K562 (cell line): ENCODE measurements around the gene USP5. TPM values are rescaled to one million over a fixed set of nuclear protein-coding genes. Genes with fewer than 3 reads are reported as not detected.

Source experiments
- CEBPZ ChIP-seq: fragments of 150-350 bp; IDR thresholded peaks from 2 replicates; pipeline ENCODE4 v1.6.1; 2014; ENCODE audit warnings: low read depth, mild to moderate bottlenecking, low read length, borderline replicate concordance
- HDGF ChIP-seq: fragments of 450-650 bp; IDR thresholded peaks from 2 replicates; pipeline ENCODE4 v1.6.1; 2016
- ILF3 ChIP-seq: fragments of 450-650 bp; IDR thresholded peaks from 2 replicates; pipeline ENCODE4 v1.6.1; 2018; ENCODE audit warnings: antibody characterized with exemption, mild to moderate bottlenecking, moderate library complexity, borderline replicate concordance
- KLF1 ChIP-seq: fragments of 450-650 bp; IDR thresholded peaks from 2 replicates; pipeline ENCODE4 v1.6.1; 2016; ENCODE audit warnings: missing genetic modification characterization, missing compliant biosample characterization
- L3MBTL2 ChIP-seq: fragments of 450-650 bp; IDR thresholded peaks from 2 replicates; pipeline ENCODE4 v1.6.1; 2016; ENCODE audit warnings: mild to moderate bottlenecking, moderate library complexity
- PYGO2 ChIP-seq: fragments of 450-650 bp; IDR thresholded peaks from 2 replicates; pipeline ENCODE4 v1.6.1; 2016; ENCODE audit warnings: mild to moderate bottlenecking, missing genetic modification characterization, moderate library complexity, missing compliant biosample characterization
- SIX5 ChIP-seq, 2 experiments: IDR thresholded peaks; 2 replicates each; pipeline ENCODE4 v1.6.1; 2011; ENCODE audit warnings: low read length in 2 of 2, borderline replicate concordance in 1 of 2, low read depth in 1 of 2, mild to moderate bottlenecking in 1 of 2, moderate library complexity in 1 of 2; ENCODE audit not compliant: insufficient read depth in 1 of 2
- SMAD1 ChIP-seq: fragments of 150-350 bp; IDR thresholded peaks from 2 replicates; pipeline ENCODE4 v1.6.1; 2014; ENCODE audit warnings: low read length, low read depth; ENCODE audit not compliant: partially characterized antibody
- SRSF1 ChIP-seq: fragments of 200-400 bp; formaldehyde crosslinking; IDR thresholded peaks from 2 replicates; pipeline ENCODE4 v1.6.1; 2017; ENCODE audit warnings: mild to moderate bottlenecking, low read depth, low read length, moderate library complexity
- TCF3 ChIP-seq: sonication (generic); formaldehyde crosslinking; IDR thresholded peaks from 2 replicates; pipeline ENCODE4 v1.4.0; 2020; ENCODE audit warnings: mild to moderate bottlenecking, missing genetic modification reagents
- TFAM ChIP-seq: fragments of 250-450 bp; sonication (Bioruptor Pico); conservative IDR thresholded peaks from 2 replicates; pipeline ENCODE4 v1.5.0; 2021; ENCODE audit warnings: mild to moderate bottlenecking, moderate library complexity
- TSC22D4 ChIP-seq: fragments of 450-650 bp; IDR thresholded peaks from 2 replicates; pipeline ENCODE4 v1.6.1; 2016; ENCODE audit warnings: missing genetic modification characterization, missing biosample characterization, control low read depth
- ZFX ChIP-seq: sonication (generic); formaldehyde crosslinking; IDR thresholded peaks from 2 replicates; pipeline ENCODE4 v1.8.0; 2022; ENCODE audit warnings: mild to moderate bottlenecking, missing genetic modification reagents, moderate library complexity
- ZNF24 ChIP-seq: fragments of 450-650 bp; IDR thresholded peaks from 2 replicates; pipeline ENCODE4 v1.6.1; 2016
- ZNF3 ChIP-seq: fragments of 250-450 bp; sonication (Bioruptor Pico); IDR thresholded peaks from 2 replicates; pipeline ENCODE4 v1.5.0; 2021; ENCODE audit warnings: mild to moderate bottlenecking, moderate library complexity
- ZNF707 ChIP-seq: fragments of 250-450 bp; sonication (Bioruptor Pico); conservative IDR thresholded peaks from 2 replicates; pipeline ENCODE4 v1.8.0; 2022; ENCODE audit warnings: inconsistent platforms, mild to moderate bottlenecking, moderate library complexity
- polyA plus RNA-seq, 8 experiments: library from polyadenylated mRNA; depleted of rRNA in 4 of 8; stranded (reverse) in 5 of 8; unstranded in 3 of 8; fragments of >200 nt; fragmentation: Nextera tagmentation in 2 of 8; fragmentation: Illumina TruSeq in 1 of 8; extraction: Ambion mirVana in 2 of 8; extraction: Trizol in 1 of 8; gene quantifications; 2 replicates each; pipeline versions ENCODE4 v1.2.1 to v1.2.3, GENCODE V29; 2011 to 2014; ENCODE audit warnings: inconsistent platforms in 1 of 8, missing spikeins in 1 of 8
- total RNA-seq, 7 experiments: library from RNA; depleted of rRNA in 6 of 7; stranded (reverse); fragments of >200 nt in 6 of 7; fragmentation: Illumina TruSeq in 2 of 7; extraction: Trizol in 2 of 7; gene quantifications; 2 replicates each; pipeline versions ENCODE4 v1.2.1 to v1.2.3, GENCODE V29; 2011 to 2021; ENCODE audit warnings: low replicate concordance in 1 of 7
- TF ChIP-seq, protein P1 (sequence below), 2 experiments: fragments of 450-650 bp; IDR thresholded peaks; 2 replicates each; pipeline ENCODE4 v1.6.1; 2016
- TF ChIP-seq, protein P2 (sequence below): fragments of 250-450 bp; sonication (Bioruptor Pico); IDR thresholded peaks from 2 replicates; pipeline ENCODE4 v1.4.0; 2020
- TF ChIP-seq, protein P3 (sequence below): fragments of 250-450 bp; sonication (Bioruptor Pico); IDR thresholded peaks from 2 replicates; pipeline ENCODE4 v1.8.0; 2022; ENCODE audit warnings: inconsistent platforms

Gene USP5
- total and polyA plus RNA-seq, 9 of the 15 experiments (the other 6 are each of a cell fraction or from before 2014, with no cell fraction given): 1.4 to 107 (median 48.6) TPM

- TF ChIP-seq, protein P1, sequence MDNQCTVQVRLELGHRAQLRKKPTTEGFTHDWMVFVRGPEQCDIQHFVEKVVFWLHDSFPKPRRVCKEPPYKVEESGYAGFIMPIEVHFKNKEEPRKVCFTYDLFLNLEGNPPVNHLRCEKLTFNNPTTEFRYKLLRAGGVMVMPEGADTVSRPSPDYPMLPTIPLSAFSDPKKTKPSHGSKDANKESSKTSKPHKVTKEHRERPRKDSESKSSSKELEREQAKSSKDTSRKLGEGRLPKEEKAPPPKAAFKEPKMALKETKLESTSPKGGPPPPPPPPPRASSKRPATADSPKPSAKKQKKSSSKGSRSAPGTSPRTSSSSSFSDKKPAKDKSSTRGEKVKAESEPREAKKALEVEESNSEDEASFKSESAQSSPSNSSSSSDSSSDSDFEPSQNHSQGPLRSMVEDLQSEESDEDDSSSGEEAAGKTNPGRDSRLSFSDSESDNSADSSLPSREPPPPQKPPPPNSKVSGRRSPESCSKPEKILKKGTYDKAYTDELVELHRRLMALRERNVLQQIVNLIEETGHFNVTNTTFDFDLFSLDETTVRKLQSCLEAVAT (IDR thresholded peaks at IDR 0.05): 0 out of 4 replicates have a peak, but pooled peaks of 1 of the 2 experiments have one; percentile 7
- TF ChIP-seq PYGO2 (no peak), TFAM (CRISPR knock-in tag) (no peak), TCF3 (CRISPR knock-in tag) (no peak), KLF1 (no peak), ZNF24 (no peak), ZFX (CRISPR knock-in tag) (peak; percentile 85), SMAD1 (no peak), TSC22D4 (tag) (no peak), ZNF707 (CRISPR knock-in tag) (no peak), HDGF (no peak), ILF3 (no peak), SRSF1 (no peak), CEBPZ (no peak), SIX5 (IDR thresholded peaks at IDR 0.05; ENCODE audit: borderline replicate concordance in 1 of 2, insufficient read depth in 1 of 2, low read depth in 1 of 2, low read length in 2 of 2) (no peak), L3MBTL2 (peak; percentile 83), ZNF3 (CRISPR knock-in tag) (no peak)
- TF ChIP-seq, protein P2, sequence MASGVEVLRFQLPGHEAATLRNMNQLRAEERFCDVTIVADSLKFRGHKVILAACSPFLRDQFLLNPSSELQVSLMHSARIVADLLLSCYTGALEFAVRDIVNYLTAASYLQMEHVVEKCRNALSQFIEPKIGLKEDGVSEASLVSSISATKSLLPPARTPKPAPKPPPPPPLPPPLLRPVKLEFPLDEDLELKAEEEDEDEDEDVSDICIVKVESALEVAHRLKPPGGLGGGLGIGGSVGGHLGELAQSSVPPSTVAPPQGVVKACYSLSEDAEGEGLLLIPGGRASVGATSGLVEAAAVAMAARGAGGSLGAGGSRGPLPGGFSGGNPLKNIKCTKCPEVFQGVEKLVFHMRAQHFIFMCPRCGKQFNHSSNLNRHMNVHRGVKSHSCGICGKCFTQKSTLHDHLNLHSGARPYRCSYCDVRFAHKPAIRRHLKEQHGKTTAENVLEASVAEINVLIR (CRISPR knock-in tag): no peak
- TF ChIP-seq, protein P3, sequence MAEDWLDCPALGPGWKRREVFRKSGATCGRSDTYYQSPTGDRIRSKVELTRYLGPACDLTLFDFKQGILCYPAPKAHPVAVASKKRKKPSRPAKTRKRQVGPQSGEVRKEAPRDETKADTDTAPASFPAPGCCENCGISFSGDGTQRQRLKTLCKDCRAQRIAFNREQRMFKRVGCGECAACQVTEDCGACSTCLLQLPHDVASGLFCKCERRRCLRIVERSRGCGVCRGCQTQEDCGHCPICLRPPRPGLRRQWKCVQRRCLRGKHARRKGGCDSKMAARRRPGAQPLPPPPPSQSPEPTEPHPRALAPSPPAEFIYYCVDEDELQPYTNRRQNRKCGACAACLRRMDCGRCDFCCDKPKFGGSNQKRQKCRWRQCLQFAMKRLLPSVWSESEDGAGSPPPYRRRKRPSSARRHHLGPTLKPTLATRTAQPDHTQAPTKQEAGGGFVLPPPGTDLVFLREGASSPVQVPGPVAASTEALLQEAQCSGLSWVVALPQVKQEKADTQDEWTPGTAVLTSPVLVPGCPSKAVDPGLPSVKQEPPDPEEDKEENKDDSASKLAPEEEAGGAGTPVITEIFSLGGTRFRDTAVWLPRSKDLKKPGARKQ (CRISPR knock-in tag): no peak
Observed at GRCh38 chr12:6867413-6868210, 15.7 kb downstream of the USP5 start, which contains the start of gene TPI1 (continued).
